NB4 (cell line): ENCODE results near the gene TMA7.

Experiments used
- MAX ChIP-seq: IDR thresholded peaks from 2 replicates; pipeline ENCODE4 v1.6.1; 2011; ENCODE audit warnings: low read depth, low read length
- MYC ChIP-seq: IDR thresholded peaks from 2 replicates; pipeline ENCODE4 v1.6.1; 2011; ENCODE audit warnings: low read depth, low read length
- POLR2A ChIP-seq: IDR thresholded peaks from 2 replicates; pipeline ENCODE4 v1.6.1; 2011; ENCODE audit warnings: mild to moderate bottlenecking; ENCODE audit not compliant: insufficient read length; ENCODE audit errors: extremely low read depth
- TF ChIP-seq, protein P1 (sequence below): IDR thresholded peaks from one replicate; pipeline ENCODE4 v1.5.1; 2012; ENCODE audit warnings: low read depth, low read length

DNA sequence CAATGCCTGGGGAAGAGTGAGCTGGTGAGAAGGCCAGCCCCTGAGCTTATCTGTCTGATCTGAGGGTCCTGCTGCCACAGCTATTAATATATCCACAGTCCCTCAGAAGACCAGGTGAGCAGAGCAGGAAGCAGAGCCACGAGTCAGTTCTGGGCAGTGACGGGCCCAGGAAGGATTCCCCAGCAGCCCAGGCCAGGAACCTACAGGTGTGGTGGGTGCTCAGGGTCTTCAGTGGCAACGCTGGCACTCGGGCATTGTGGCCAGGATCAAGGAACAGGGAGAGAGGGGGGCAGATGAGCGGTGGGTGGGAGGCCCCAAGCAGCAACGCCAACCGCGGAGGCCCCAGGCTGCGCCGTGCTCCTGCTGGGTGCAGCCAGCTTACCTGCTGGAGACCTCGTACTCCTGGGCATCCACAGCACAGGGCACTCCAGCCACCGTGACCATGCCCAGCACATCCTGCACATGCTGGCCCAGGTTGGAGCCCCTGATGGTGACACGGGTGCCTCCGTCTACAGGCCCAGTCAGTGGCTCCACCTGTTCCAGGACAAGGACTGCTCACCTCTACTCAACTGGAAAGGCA lies 22.4 kb upstream of the TMA7 start:
- TF ChIP-seq, protein P1, sequence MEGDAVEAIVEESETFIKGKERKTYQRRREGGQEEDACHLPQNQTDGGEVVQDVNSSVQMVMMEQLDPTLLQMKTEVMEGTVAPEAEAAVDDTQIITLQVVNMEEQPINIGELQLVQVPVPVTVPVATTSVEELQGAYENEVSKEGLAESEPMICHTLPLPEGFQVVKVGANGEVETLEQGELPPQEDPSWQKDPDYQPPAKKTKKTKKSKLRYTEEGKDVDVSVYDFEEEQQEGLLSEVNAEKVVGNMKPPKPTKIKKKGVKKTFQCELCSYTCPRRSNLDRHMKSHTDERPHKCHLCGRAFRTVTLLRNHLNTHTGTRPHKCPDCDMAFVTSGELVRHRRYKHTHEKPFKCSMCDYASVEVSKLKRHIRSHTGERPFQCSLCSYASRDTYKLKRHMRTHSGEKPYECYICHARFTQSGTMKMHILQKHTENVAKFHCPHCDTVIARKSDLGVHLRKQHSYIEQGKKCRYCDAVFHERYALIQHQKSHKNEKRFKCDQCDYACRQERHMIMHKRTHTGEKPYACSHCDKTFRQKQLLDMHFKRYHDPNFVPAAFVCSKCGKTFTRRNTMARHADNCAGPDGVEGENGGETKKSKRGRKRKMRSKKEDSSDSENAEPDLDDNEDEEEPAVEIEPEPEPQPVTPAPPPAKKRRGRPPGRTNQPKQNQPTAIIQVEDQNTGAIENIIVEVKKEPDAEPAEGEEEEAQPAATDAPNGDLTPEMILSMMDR, result no peak
- TF ChIP-seq POLR2A, result no peak
- TF ChIP-seq MAX, result no peak
- TF ChIP-seq MYC, result no peak
